ENCODE data around the gene CRIP1.

Gene CRIP1

DNA sequence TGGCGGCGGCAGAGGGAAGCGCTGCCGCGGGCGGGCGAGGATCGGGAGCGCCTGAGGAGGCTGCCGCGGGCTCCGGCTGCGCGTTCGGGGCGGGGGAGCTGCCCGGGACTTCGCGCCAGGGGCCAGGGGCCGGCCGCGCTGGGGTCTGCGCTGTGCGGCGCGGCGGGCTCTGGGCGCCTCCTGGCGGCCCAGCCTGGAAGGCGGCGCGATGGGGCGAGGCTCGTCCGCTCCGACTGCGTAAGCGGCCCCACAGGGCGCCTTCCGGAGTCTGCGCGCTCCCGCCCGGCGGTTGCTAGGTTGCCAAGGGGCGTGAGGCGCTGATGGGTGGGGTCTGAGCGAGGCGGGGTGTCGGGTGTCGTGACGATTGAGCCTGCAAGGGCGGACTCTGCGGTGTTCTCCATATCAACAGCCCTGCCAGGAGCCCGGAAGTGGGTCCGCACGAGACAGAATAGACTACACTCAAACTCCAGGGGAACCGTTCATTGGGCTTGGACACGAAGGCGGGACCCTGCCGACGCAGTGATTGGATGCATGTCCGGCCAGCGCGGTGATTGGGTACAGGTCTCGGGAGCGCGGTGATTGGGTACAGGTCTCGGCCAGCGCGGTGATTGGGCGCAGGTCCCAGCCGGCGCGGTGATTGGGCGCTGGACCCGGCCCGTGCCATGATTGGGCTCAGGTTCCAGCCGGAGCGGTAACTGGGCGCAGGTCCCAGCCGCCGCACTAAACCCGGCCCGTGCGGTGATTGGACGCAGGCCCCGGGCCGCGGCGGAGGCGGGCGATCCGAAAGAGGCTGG, 4.1 kb downstream of the CRIP1 start, which contains the start of gene TEDC1:
Gene TEDC1, plus strand, starts transcription at position 675 of the 794 bp plus-strand sequence. CDS start 130 bp downstream, outside the sequence.
- FAIRE-seq = peak; percentile 100
- DNase-seq (ENCODE audit: extremely low spot score, insufficient read length, low read depth) = peak; percentile 88

DNA sequence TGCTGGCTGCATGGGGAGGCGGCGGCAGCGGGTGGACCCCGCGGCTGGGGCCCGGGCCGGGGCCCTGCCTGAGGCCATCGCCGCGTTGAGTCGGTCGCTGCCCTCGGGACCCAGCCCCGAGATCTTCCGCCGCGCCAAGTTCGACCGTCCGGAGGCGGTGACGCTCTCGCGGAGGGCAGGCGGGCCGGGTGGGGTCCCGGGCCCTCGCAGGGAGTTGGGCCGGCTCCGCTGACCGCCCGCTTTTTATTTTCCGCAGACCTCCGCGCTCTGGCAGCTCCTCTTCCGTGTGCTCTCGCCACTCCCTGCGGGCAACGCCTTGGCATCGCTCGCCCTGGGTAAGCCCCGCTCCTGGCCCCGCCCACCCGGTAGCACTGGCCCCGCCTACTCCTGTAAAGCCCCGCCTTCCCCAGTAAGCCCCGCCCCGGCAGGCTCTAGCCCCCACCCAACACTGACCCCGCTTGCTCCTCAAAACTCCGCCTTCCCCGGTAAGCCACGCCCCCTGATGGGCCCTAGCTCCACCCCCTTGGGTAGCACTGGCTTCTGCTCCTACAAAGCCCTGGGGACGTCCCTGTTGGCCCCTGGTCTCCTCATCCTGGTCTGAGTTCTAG, 4.8 kb downstream of the CRIP1 start:
- peak; percentile 85 for DNase-seq (ENCODE audit: extremely low spot score, insufficient read length, low read depth)
- FAIRE-seq = no peak

DNA sequence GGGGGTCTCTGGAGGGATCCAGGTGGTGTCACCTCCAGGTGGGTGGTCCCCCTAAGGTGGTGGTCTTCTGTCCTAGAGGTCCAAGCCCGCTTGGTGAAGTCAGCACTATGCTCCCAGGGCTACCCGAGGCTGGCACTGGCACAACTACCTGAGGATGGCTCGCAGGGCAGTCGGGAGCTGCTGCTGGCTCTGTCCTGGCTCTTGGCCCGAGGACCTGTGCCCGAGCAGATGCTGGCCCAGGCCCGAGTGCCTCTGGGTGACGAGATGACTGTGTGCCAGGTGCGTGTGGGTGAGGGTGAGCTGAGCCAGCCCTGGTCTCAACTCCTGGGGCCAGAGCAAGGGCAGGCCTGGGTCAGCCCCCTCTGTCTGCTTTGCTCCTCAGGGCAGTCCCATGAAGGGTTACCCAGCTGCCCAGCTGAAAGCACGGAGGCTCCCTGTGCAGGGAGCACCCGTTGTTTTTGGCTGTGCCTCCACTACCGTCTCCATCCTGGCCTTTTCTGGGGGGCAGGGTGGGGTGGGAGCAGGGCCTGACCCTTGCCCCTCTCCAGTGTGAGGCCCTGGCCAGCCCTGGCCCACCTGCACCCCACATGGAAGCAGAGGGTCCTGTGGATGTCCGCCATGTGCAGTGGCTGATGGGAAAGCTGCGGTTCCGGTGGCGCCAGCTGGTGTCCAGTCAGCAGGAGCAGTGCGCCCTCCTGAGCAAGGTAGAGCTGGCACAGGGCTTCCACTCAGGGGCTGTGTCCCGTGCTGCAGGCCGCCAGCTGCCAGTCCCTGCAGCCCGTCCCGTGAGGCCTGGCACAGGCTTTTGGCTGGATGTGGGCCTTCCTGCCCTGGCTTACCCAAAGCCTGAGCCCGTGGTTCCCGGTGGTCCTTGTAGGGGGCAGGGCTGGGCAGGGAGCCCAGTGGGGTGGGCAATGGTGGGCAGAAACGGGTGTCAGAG, 5.6 kb downstream of the CRIP1 start:
- DNase-seq (ENCODE audit: extremely low spot score, insufficient read length, low read depth) (no peak), FAIRE-seq (no peak)

DNA sequence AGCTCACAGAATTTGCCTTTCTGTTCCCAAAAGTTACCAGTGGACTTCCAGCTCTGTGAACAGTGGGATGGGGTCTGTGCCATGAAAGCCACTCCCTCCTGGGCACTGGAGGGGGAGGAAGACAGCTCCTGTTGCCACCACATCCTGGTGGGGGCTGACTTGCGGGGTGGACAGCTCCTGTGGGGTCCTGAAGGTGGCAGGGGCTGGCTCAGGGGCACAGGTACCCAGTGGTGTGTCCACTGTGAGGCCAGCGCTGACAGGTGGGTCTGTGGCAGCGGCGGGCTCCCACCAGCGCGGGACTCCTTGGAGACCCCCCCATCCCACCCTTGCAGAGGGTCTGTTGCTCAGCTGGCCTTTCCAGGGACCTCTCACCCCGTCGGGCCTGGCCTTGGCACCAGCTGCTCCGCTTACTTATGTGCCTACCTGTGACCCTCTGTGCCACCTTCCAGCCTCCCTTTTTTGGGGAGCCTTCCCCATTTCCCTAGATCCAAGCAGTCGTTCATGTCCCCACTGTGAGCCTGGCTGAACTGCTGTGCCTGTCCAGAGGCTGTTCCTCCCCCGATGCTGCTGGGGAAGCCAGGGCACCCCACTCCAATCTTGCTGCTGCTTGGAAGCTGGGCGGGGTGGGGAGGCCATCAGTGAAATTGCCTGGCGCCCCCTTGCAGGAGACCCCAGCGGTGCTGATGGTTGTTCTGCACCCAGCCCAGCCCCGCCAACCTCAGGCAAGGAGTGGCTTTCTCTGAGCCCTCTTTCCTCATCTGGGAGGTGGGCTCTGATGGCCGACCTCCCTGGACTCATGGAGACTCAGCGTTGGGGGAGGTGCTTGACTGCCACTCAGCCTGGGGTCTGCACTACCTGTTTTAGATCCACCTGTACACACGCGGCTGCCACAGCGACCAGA, 6.5 kb downstream of the CRIP1 start:
- FAIRE-seq (no peak), DNase-seq (ENCODE audit: extremely low spot score, insufficient read length, low read depth) (no peak)

DNA sequence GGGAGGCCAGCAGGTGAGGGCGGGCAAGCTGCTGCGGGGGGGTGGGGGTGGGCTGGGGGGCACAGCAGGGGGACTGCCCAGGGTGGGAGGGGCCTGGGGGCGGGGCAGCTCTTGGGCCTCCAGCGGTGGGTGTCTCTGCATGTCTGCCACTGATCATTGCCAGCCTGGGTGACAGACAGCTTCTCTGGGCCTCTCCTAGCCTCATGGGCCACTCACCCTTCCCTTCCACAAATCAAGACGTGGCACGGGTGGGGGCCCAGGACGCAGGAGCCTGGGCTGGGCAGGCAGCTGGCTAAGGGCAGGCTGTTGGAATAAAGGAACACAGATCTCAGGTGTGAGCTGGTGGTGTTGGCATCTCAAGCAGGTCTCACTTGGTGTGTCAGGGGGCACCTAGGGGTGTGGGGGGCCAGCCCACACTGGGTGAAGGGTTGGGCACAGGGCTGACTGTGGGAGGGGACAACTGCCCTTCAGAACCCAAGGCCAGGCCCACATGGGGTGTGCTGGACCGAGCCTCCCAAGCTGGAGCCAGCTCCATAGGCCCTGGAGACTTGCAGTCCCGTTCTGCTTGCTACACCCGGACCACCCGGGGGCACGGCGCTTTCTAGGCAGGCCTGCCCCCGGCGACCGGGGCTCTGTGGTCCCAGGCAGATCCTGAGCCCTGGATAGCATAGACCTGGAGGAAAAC, 7.4 kb downstream of the CRIP1 start:
- no peak for FAIRE-seq
- DNase-seq (ENCODE audit: extremely low spot score, insufficient read length, low read depth) = no peak

DNA sequence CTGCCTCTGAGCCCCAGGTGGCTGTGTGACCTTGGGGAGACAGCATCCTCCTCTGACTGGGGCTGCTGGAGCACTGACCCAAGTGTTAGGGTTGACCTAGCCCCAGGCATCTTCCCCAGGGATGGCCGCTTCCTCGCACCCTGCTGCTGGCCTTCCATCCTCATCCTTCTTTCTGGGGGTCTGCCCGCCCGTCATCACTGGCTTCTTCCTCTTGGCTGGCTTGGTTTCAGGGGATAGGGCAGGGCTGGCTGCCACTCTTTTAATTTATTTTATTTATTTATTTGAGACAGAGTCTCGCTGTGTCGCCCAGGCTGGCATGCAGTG, 7.9 kb downstream of the CRIP1 start:
- FAIRE-seq (no peak), DNase-seq (ENCODE audit: extremely low spot score, insufficient read length, low read depth) (no peak)

DNA sequence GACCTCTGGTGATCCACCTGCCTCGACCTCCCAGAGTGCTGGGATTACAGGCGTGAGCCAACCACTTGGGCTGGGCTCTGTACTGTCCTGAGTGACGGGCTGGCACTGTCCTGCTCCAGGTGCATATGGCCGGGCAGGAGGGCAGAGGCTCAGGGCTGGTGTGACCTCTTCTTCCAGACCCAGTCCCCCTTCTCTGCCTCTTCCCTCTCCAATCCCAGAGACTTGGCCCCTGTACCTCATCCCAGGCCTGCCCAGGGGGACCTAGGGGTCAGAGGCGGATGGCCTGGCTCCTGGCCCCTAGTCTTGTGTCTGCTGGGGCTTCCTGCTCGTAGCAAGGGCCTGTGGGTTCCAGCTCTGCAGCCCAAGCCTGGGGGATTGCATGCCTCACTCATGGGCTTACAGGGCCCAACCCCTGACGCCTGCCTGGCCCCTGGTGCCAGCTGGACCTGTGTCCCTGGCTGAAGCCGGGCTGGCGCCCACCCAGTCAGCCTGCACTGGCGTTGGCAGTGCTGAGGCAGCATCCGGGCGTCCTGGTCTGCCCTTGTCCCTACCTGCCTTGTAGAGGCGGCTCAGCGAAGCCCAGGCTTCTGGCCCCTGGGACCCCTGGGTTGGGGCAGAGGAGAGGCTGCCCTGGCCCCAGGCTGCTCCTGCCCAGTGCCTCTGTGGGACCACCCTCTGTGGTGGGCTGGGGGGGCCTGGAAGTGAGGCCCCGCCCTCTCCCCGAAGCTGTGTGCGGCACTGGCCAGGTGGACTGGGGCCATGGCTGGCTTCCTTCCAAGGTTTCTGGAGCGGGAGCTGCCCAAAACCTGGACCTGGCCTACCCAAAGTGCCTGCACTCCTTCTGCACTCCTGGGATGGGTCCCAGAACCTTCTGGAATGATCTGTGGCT, 8.7 kb downstream of the CRIP1 start:
- FAIRE-seq = no peak
- no peak for DNase-seq (ENCODE audit: extremely low spot score, insufficient read length, low read depth)

DNA sequence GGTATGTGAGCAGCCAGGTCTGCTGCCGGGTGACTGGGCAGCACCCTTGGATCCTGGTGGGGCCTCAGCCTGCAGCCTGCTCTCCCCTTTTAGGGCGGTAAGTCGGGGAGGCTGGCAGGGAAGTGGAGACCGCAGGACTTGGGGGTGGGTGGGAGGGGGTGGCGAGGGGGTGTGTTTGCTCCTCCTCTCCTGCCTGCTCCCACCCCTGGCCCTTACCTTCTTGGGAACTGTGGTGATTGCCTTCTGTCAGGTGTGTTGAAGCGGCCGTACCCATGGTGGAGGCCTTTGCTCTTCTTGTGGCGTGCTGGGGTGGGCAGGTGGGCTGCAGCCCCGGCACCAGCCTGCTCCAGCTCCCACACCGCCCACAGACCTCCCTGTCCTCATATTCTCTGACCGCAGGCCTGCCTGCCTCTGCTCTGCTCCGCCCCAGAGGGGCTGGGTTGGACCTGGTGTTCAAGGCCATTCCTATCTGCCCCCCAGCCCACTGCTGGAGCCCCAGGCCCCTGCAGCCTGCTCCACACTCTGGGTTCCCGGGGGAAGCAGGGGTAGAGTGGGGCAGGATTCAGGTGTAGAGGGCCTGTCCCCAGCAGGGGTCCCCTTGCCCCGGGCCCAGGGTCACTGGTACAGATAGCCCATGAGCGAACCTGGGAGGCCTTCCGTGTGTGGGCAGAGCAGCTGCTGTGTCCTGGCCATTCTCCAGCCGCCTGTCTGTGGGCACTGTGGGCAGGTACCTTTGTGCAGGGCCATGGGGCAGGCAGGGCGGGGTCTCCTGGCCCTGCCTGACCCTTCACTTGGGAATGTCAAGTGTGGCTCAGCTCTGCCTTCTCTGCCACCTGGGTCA, 9.5 kb downstream of the CRIP1 start:
- DNase-seq (ENCODE audit: extremely low spot score, insufficient read length, low read depth) (no peak), FAIRE-seq (no peak)

DNA sequence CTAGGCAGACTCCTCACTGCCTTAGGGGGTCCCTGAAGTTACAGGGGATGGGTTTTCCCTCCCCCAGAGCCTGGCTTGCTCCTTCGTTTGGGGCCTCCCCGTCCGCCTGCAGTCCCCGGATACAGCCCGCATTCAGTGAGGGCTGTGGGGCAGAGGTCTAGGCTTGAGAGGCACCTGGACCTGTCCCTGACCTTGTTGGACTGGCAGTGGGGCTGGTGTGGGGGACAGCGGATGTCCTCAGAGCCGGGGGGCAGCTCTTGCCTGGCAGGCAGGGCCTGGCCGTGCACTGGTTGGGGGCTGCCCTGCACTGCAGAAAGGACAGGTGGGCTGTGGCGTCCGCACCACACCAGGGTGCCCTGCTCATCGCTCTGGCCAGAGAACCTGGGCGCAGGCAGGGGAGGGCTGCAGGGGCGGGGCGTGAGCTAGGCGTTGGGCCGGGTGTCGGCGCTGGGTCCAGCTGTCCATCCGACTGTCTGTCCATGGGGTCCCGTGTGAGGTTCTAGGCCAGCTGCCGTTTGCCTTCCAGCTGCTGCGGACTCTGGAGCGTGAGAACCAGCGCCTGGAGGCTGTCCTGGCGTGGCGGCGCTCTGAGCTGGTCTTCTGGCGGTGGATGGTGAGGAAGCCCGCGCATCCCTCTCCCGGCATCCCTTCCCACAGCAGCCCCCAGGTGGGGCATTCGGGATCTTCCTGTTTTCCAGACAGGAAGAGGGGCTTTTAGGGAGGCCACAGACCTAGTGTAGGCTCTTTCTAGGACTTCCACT, 10.3 kb downstream of the CRIP1 start:
- FAIRE-seq = no peak

DNA sequence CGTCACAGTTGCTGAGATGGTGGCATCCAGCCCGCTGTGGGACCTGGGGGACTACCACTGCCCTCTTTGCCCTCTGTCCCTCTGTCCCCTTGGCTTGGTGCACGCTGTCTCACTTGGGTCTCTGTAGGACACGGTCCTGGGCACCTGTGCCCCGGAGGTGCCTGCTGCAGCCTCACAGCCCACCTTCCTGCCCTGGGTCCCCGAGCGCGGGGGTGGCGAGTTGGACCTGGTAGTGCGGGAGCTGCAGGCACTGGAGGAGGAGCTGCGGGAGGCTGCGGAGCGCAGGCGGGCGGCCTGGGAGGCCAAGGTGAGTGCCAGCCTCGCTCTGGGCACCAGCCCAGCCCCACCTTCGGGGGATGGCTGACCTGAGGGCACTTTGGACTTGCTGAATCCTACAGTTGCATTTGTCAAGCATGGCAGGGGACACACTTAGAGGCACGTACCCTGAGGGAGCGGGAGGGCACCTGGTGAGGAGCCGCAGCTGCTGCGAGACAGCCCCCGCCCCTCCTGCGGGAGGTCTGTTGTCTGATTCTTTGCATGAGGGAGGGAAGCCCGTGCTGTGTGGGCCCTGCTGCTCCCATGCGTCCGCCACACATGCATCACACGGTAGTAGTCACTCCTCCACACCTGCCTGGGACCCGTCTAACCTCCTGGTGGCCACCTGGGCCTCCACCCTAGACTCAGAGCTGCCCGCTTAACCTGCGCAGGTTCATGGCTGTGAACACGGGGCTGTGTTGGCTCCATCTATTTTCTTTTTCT, 11.2 kb downstream of the CRIP1 start:
- no peak for DNase-seq (ENCODE audit: extremely low spot score, insufficient read length, low read depth)
- FAIRE-seq = no peak

More for the DNA sequence above, 10.3 kb downstream of the CRIP1 start:
- DNase-seq (ENCODE audit: extremely low spot score, insufficient read length, low read depth) = no peak

DNA sequence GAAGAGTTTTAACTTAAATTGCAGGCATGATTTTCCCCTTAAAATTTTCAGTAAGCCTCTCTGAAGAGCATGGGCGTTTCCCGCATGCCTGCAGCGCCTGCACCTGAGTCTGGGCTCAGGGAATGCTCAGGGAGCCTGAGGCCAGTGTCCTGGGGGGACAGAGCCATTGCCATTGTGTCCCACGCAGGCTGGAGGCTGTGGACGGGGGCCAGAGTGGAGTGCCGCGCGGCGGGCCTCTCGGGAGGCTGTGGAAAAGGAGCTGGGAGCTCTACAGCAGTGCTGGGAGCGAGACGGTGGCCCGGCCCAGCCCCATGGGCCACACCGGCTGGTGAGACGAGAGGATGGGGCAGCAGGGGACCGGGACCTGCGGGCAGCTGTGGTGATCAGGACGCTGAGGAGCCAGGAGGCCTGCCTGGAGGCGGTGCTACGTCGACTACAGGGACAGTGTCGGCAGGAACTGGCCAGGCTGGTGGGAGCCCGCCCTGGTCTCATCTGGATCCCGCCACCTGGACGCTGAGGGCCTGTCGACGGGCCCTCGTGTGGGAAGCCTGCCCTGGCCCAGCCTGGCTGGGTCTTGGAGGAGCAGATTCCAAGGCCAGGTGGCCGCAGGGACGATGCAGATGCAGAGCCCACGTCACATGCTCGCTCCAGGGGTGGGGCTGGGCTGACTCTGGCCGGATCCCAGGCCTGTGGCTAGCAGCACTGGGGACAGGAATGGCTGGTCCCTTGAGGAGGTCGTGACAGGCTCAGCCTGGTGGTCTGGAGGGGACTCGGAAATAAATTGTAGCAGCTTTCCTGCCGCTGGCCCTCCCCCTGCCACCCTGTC, 12.0 kb downstream of the CRIP1 start:
- FAIRE-seq = no peak
- DNase-seq (ENCODE audit: extremely low spot score, insufficient read length, low read depth) = no peak

DNA sequence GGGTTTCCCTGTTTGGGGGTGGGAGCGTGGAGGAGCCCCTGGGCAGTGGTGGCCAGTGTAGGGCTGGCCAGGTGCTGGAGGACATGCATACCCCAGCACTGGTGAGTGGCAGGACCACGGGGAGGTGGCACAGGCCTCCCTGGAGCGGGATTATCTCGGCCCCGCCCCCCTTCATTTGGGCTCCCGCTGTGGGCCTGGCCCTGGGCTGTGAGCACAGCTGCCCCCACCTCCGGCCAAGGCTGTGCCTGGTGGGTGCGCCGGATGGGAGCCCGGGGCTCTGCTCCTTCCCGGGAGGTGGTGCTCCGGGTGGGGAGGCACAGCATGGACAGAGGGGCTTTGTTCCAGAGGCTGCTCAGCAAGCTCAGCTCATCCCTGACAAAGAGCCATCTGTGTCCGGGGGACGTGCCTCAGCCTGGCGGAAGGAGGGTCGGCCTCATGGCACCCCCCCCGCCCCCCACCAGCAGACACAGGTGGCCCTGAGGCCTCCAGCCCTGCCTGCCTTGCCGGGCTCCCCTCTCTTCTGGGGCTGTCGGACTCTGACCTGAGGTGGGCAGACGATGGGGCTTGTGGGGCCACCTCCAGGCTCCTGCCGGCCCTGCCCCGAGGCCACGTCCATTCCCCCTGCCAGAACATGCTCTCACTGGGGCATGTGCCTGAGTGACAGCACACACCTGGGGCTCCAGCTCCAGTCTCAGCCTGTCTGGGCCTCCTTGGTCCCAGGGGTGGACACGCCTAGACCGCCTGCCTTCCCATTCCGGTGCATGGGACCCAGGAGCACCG, 12.8 kb downstream of the CRIP1 start:
- no peak for FAIRE-seq
- DNase-seq (ENCODE audit: extremely low spot score, insufficient read length, low read depth) = no peak

DNA sequence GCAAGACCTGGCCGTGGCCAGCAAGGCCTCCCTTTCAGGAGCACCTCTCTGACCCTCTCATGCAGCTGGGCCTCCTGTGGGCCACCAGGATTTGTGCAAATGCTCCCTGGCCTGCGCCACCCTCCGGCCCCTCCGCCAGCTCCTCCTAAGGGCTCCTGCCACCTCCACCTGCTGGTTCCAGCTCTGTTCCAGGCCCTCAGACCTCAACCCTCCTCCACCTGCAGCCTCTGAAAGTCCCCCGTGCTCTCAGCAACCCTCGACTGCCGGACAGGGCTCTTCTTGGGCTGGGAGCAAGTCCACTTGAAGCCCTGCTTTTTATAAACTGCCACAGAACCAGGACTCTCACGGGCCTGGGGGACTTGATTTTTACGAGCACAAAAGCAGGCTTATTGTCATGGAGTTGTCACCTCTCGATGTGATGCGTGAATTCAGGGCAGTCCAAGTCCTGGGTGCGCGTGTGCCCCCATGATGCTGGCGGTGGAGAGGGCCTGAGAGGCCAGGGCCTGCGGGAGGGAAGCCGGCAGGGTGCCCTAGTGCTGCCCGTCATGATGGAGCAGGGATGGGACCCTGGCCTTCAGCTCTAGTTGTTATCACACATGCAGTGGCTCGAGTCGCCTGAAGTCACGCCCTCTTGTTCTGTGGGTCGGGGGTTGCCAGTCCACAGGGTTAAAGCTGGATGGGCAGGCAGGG, 13.5 kb downstream of the CRIP1 start:
- FAIRE-seq = no peak
- DNase-seq (ENCODE audit: extremely low spot score, insufficient read length, low read depth) = no peak

DNA sequence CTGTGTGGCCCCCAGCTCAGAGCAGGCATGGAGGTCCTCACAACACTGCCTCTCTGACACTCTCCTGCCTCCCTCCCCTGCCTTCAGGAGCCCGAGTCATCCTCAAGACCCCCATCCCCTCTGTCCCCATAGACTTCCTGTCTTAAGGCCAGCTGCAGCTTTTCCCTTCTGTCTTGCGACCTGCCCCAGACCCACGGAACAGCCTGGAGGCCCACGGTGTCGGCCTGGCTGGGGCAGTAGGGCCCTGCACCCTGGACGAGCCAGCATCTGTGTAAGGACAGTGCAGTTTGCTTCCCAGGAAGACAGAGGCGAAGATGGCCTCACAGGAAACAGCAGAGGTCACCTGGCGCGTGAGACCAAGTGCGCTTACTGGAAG, 14.0 kb downstream of the CRIP1 start:
- DNase-seq (ENCODE audit: extremely low spot score, insufficient read length, low read depth) = no peak

More for the DNA sequence above, 14.0 kb downstream of the CRIP1 start:
- FAIRE-seq = no peak

Measured in GM18507 (cell line).